NCI-H774 (cell line): ENCODE results near the gene KRTAP23-1.

Source experiments
- DNase-seq: peaks from one replicate; lab custom pipeline; 2025; lab: John Stamatoyannopoulos, UW

Gene KRTAP23-1

DNA sequence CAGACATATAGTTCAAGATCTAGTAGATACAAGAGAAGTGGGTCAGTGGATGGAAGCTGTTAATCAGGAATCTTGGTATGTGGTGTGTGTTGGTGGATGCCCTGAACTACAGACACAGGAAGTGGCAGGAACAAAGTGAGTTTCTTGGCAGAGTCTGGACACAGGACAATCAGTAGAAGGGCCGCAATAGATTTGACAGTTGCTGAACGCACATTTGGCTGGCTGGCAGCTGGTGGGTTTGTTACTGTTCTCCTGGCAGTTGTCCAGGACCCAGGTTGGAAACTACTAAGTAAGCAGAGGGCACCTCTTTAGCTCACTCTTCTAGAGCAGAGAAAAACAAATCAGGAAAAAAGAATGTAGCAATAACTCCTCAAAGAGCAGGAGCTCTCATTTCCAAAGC, 41.5 kb downstream of the KRTAP23-1 start:
- DNase-seq: no peak

DNA sequence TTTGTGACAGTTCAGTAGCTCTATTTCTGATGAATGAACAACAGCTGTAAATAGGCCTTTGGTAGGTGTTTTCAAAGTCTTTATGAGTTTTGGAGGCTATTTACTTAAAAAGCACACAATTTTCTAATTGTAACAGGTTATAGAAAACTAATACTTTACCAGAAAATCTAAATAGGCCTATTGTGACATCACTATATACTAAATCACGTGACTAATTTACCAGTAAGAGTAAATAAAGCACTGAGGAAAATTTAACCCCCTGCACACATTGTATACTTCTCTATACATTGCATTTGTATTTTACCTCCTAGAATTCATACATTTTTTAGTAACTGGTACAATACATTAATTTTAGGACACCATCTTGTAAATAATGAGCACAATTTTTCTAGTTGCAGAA, 43.3 kb downstream of the KRTAP23-1 start:
- DNase-seq: no peak
